ENCODE data around the gene SUFU. TPM values are rescaled to one million over a fixed set of nuclear protein-coding genes. Genes with fewer than 3 reads are reported as not detected.

The SUFU gene
- total RNA-seq, 4 donors from 2014 or later, result 2.3 to 5.4 (median 4.4) TPM

GRCh38 chr10:102460836-102461186 lies 43.0 kb upstream of the SUFU start:
- Histone ChIP-seq H3K27me3 (no peaks in the 10 kb centered on the region), H3K4me1 (peaks cover 15 to 32% of the 10 kb centered on the region in 2 donors), H3K27ac (peak overlapping the region in 1 of 3 donors; percentile 34), H3K36me3 (no peaks in the 10 kb centered on the region), H3K4me3 (replicated peaks in 1 of 3) (peak overlapping the region in 1 of 3 donors; percentile 55), H3K9me3 (no peaks in the 10 kb centered on the region)
- intact Hi-C loops (cut with DNase I), result no loop called here
- DNase-seq, result no peak
- no peak for TF ChIP-seq POLR2A (IDR thresholded peaks at IDR 0.05)
- TF ChIP-seq CTCF (IDR thresholded peaks at IDR 0.05), result no peak
- 23 to 31% methylated on average over 7 to 8 of the region's 8 CpGs for WGBS, 2 donors

GRCh38 chr10:102461187-102462054 lies 42.4 kb upstream of the SUFU start:
- Histone ChIP-seq H3K27ac (peak overlapping the region in 1 of 3 donors; percentile 34), H3K9me3 (no peaks in the 10 kb centered on the region), H3K36me3 (no peaks in the 10 kb centered on the region), H3K27me3 (no peaks in the 10 kb centered on the region), H3K4me3 (replicated peaks in 1 of 3) (peak overlapping the region in 1 of 3 donors; percentile 55), H3K4me1 (peaks cover 15 to 26% of the 10 kb centered on the region in 2 donors)
- DNase-seq, result peak; percentile 97
- 3 to 7% methylated on average over 27 to 49 of the region's 54 CpGs for WGBS, 2 donors
- intact Hi-C loops (cut with DNase I), result no loop called here
- peak in 1 of 2 donors; percentile 63 for TF ChIP-seq POLR2A (IDR thresholded peaks at IDR 0.05)
- no peak for TF ChIP-seq CTCF (IDR thresholded peaks at IDR 0.05)

GRCh38 chr10:102462512-102463054 lies 41.2 kb upstream of the SUFU start:
- intact Hi-C loops (cut with DNase I), result no loop called here
- Histone ChIP-seq H3K27me3 (no peaks in the 10 kb centered on the region), H3K4me3 (replicated peaks in 1 of 3) (no peak overlapping the region), H3K9me3 (no peaks in the 10 kb centered on the region), H3K4me1 (peaks cover 15 to 25% of the 10 kb centered on the region in 2 donors), H3K36me3 (no peaks in the 10 kb centered on the region), H3K27ac (peak overlapping the region in 2 of 3 donors; percentile 45 to 48)
- no peak for DNase-seq
- TF ChIP-seq CTCF (IDR thresholded peaks at IDR 0.05) (no peak), POLR2A (IDR thresholded peaks at IDR 0.05) (no peak)
- WGBS, 2 donors, result 72 to 78% methylated on average over 6 of the region's 6 CpGs

GRCh38 chr10:102463983-102464382 lies 39.8 kb upstream of the SUFU start:
- no peak for DNase-seq
- H3K36me3 ChIP-seq, result no peaks in the 10 kb centered on the region
- no peak overlapping the region for H3K4me3 ChIP-seq (replicated peaks in 1 of 3)
- intact Hi-C loops (cut with DNase I), result no loop called here
- no peak for TF ChIP-seq POLR2A (IDR thresholded peaks at IDR 0.05)
- TF ChIP-seq CTCF (IDR thresholded peaks at IDR 0.05), result no peak
- H3K27ac ChIP-seq, result peak overlapping the region in 1 of 3 donors; percentile 48
- 78 to 88% methylated on average over 10 of the region's 10 CpGs for WGBS, 2 donors
- peaks cover 15 to 29% of the 10 kb centered on the region in 2 donors for H3K4me1 ChIP-seq
- H3K27me3 ChIP-seq, result no peaks in the 10 kb centered on the region
- H3K9me3 ChIP-seq, result no peaks in the 10 kb centered on the region

- Histone ChIP-seq H3K27me3 (no peaks in the 10 kb centered on the region), H3K36me3 (no peaks in the 10 kb centered on the region), H3K27ac (no peak overlapping the region), H3K4me1 (peaks cover 15 to 34% of the 10 kb centered on the region in 2 donors), H3K9me3 (no peaks in the 10 kb centered on the region), H3K4me3 (replicated peaks in 1 of 3) (no peak overlapping the region)
- intact Hi-C loops (cut with DNase I), result no loop called here
- DNase-seq, result no peak
- 69 to 72% methylated on average over 3 of the region's 3 CpGs for WGBS, 2 donors
- TF ChIP-seq CTCF (IDR thresholded peaks at IDR 0.05) (no peak), POLR2A (IDR thresholded peaks at IDR 0.05) (no peak)
Measured at GRCh38 chr10:102465466-102465865, 38.3 kb upstream of the SUFU start.
